H1 (cell line): ENCODE results near the gene CKB. TPM values are rescaled to one million over a fixed set of nuclear protein-coding genes. Genes with fewer than 3 reads are reported as not detected.

Experiments used
- CTBP2 ChIP-seq: IDR thresholded peaks from 2 replicates; pipeline ENCODE4 v1.7.0; 2011; ENCODE audit warnings: borderline replicate concordance, mild to moderate bottlenecking, moderate library complexity, mixed read lengths, low read length; ENCODE audit not compliant: insufficient read depth, insufficient read length
- CTCF ChIP-seq, 3 experiments: IDR thresholded peaks; 1 replicate in 2 of 3; 2 replicates in 1 of 3; pipeline versions ENCODE4 v1.5.1 to v1.6.1; 2011; ENCODE audit warnings: low read length in 3 of 3, mild to moderate bottlenecking in 3 of 3, inconsistent platforms in 2 of 3, low read depth in 1 of 3, moderate library complexity in 1 of 3; ENCODE audit not compliant: insufficient read depth in 1 of 3; ENCODE audit errors: control extremely low read depth in 1 of 3
- HDAC6 ChIP-seq: IDR thresholded peaks from one replicate; pipeline ENCODE4 v1.7.1; 2012; ENCODE audit warnings: low read depth, mild to moderate bottlenecking, inconsistent platforms, low read length, moderate library complexity
- KDM5A ChIP-seq: fragments of 200-600 bp; IDR thresholded peaks from 2 replicates; pipeline ENCODE4 v1.7.1; 2012; ENCODE audit warnings: mild to moderate bottlenecking, low read length, inconsistent platforms, mixed read lengths
- NRF1 ChIP-seq: IDR thresholded peaks from 2 replicates; pipeline ENCODE4 v1.6.1; 2011; ENCODE audit warnings: mild to moderate bottlenecking, low read depth, low read length, improper control_type of control experiment
- SIN3A ChIP-seq, 2 experiments: IDR thresholded peaks in 1 of 2; conservative IDR thresholded peaks in 1 of 2; 2 replicates each; pipeline ENCODE4 v1.6.1; 2011 to 2012; ENCODE audit warnings: low read length in 2 of 2, improper control_type of control experiment in 1 of 2, low read depth in 1 of 2, mild to moderate bottlenecking in 1 of 2
- SP4 ChIP-seq: IDR thresholded peaks from 2 replicates; pipeline ENCODE4 v1.6.1; 2012; ENCODE audit warnings: low read length, inconsistent platforms
- TAF1 ChIP-seq: IDR thresholded peaks from 2 replicates; pipeline ENCODE4 v1.6.1; 2011; ENCODE audit warnings: mild to moderate bottlenecking, low read depth, low read length
- USF2 ChIP-seq: IDR thresholded peaks from 2 replicates; pipeline ENCODE4 v1.6.1; 2011; ENCODE audit warnings: low read length, improper control_type of control experiment
- YY1 ChIP-seq: IDR thresholded peaks from 2 replicates; pipeline ENCODE4 v1.6.1; 2011; ENCODE audit warnings: low read depth, mild to moderate bottlenecking, low read length
- polyA plus RNA-seq, 7 experiments: library from polyadenylated mRNA; depleted of rRNA in 3 of 7; stranded (reverse) in 5 of 7; unstranded in 2 of 7; fragments of >200 nt in 5 of 7; fragments of 200-250 nt in 2 of 7; gene quantifications; 1 replicate in 5 of 7; 2 replicates in 1 of 7; 4 replicates in 1 of 7; pipeline versions ENCODE4 v1.2.1 to v1.2.3, GENCODE V29; 2011 to 2013; ENCODE audit warnings: missing spikeins in 2 of 7, mixed read lengths in 2 of 7
- total RNA-seq: library from RNA; stranded (reverse); fragmentation: NEBNext Ultra II Directional; extraction: Animal tissue kit (Norgen Biotek cat#: 25700); gene quantifications from 2 replicates; pipeline ENCODE4 v1.2.1, GENCODE V29; 2021

Gene CKB
- total and polyA plus RNA-seq, 2 of the 8 experiments (the other 6 are each of a cell fraction or from before 2014, with no cell fraction given) = 538 to 950 TPM

GRCh38 chr14:103523575-103523954, 935 bp upstream of the CKB start (continued):
- TF ChIP-seq USF2 (no peak), CTBP2 (no peak), SP4 (no peak), HDAC6 (no peak), NRF1 (no peak), YY1 (no peak), CTCF (IDR thresholded peaks at IDR 0.05; ENCODE audit: control extremely low read depth in 1 of 3, insufficient read depth in 1 of 3, low read depth in 1 of 3, low read length in 3 of 3) (no peak), TAF1 (no peak), KDM5A (no peak), SIN3A (conservative IDR thresholded peaks at IDR 0.05 in 1 of 2, IDR thresholded peaks at IDR 0.05 in 1 of 2; ENCODE audit: low read depth in 1 of 2, low read length in 2 of 2) (no peak)
